Hematopoietic multipotent progenitor cell treated with erythropoietin and hydrocortisone succinate and interleukin-3 and kit ligand, for 4 days (in vitro differentiated cells): Measurements from ENCODE around the gene TMPRSS3.

Experiments used
- DNase-seq: peaks from one replicate; pipeline ENCODE4 v3.0.0-alpha.2; 2015

TMPRSS3 gene

DNA sequence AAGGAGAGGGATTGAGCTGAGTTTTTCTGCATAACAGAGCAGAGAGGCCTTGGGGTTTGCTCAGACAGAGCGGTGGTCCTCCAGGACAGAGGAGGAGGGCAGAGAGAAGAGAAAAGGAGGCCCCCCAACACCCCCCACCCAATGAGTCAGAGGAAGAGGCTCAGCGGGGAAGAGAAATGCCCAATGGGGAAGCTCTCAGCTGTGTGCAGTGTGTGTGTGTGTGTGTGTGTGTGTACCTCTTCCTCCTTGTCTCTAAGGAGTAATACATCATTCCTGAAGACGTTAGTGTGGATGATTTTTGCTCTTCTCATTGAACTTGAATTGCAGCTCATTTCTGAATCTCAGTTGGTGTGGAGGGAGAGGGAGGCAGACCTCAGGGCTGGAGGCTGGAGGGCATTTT is 8.7 kb downstream of the TMPRSS3 start:
- peak; percentile 40 for DNase-seq

DNA sequence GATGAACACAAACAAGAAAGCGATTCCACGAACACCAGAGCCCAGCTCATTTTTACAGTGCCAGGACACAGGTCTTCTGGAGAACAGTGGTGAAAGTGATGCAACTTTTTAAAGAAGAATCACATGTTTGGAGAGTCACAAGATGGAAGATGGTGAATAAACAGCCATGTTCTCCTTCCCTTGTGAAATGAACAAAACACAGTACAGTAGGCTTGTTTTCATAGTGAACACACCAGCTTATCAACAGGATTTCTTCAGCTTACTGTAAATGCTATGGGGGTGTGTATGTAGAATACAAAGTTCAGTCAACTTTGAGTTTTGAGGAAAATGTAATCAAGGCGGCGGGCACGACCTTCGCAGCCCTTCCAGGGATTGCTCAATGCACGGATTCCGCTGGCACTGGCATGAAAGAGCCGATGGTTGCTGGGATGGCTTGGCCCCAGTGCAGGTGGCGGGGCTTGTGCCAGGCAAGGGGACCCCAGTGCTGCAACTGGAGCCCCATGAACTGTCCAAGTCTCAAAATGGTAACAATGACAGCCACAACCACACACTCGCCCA is 9.7 kb downstream of the TMPRSS3 start:
- DNase-seq: no peak

DNA sequence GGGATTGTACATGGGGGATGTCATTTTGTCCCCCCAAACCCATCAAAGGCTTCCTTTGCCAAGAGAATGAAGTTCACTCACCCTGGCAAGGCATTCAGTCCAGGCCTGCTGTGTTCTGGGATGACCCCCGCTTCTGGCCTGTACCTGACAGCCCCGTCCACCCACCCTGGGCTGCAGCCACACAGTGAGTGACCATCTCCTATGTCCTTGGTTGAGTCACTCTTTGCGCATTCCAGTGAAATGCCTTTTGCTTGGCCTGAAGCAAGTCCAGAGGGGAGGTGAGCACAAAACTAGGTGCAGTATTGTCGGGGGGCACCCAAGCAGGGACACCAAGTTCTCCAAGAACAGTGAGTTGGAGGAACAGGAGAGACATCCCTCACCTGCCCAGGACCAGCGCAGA is 10.2 kb downstream of the TMPRSS3 start:
- no peak for DNase-seq

DNA sequence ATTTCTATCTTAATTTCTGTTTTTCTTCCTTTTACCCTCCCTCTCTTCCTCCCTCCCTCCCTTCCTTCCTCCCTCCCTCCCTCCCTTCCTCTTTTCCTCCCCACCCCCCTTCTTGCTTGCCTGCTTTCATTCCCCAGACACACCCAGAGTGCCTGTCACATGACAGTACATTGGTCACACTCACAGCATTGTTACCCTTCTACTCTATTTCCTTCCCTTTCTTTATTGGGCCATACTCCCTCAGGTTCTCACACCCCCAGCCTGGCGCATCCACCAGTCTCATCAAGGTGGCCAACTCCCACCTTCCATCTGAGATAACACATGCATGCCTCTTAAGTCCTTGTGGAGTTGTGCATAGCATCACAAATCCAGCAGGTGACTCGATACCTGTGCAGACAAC is 10.9 kb downstream of the TMPRSS3 start:
- peak; percentile 61 for DNase-seq

DNA sequence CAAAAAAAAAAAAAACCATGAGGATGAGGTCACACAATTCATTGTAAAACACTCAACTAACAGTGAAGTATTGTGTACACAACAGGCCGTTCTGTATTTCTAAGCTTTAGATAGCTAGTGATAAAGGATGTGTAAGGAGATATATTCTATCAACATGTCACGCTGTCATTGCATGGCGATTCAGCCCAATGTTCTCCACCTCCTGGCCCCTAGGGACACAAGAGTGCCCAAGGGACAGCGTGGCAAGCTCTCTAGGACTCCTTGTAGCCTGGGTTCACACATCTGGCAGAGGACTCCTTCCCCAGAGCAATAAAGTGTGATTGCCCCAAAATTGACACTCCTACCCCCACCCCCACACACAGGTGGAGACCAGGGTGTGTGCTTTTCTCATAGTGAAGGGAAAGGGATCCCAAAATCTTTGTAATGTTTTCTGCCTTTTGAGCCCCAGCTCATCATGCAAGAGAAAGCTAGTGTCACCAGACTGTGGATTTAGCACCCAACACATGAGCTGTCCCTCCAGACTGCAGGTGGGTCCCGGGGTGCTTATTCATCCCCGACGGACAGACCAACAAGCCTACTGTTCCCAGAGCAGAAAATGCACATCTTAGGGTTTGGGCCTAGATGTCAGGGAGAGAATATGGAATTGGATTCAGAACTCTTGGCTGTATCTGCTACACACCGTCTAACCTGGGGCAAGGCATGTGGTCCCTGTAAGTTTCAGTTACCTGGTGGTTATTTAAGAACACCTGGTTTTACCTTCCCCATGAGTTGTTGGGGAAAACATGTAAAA is 11.5 kb downstream of the TMPRSS3 start:
- peak; percentile 39 for DNase-seq

DNA sequence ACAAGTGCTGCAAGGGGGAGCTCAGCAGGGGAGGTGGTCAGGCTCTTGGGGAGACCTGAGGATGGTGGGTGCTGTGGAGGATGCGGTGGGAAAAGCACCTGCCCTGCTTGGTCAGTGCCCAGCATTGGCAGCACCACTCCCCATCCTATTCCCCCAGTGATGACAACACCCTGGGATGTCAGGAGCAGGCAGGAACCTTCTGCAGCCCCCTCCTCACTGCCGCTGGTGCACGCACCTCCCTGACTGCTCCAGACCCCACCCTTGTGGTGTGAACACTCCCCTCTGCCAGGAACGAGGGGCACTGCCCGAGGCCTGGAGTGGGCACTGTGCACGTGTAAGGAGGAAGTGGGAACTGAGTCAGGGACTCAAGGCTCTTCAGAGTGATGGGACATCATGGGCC is 12.5 kb downstream of the TMPRSS3 start:
- no peak for DNase-seq

DNA sequence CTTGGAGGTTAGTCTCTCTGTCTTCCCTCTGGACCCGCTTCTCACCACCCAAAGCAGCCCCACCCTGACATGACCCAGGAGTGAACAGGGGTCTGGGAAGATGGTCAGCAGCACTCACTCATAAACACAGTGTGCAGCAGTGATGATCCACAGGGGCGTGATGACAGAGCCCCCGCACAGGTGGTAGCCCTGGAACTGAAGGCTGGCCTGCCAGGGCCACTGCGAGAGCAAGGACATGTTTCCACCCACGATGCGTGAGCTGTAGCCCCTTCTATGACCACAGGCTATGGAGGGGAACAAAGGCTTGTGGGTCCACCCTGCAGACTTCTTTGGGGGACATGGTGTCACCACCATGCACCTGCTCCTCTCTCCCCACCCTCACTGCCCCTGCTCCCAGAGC is 12.9 kb downstream of the TMPRSS3 start:
- DNase-seq: no peak

DNA sequence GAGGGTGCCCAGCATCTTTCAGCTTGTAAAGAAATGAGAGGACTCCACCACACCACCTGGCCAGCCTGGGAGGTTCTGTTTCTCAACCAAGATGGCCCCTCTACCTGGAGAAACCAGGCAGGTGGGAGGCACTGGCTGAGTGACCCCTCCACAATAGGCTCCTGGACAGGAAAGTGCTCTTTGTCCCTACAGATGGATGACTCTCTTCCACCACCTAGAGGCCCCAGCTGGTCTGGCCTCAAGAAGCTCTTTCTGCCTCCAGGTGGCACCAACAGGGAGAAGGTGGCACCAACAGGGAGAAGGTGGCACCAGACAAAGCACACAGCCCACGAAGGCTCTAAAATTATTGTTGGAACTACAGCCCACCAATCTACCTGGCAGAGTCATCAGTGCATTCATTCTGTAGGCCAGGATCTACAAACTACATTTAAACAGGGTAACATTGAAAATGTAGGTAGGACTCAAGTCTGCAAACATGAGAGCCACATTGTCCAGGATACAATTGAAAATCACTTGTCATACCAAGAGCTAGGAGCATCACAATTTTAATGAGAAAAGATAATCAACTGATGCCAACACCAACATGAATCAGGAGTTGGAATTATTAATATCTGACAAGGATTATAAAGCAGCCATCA is 14.4 kb downstream of the TMPRSS3 start:
- peak; percentile 74 for DNase-seq

DNA sequence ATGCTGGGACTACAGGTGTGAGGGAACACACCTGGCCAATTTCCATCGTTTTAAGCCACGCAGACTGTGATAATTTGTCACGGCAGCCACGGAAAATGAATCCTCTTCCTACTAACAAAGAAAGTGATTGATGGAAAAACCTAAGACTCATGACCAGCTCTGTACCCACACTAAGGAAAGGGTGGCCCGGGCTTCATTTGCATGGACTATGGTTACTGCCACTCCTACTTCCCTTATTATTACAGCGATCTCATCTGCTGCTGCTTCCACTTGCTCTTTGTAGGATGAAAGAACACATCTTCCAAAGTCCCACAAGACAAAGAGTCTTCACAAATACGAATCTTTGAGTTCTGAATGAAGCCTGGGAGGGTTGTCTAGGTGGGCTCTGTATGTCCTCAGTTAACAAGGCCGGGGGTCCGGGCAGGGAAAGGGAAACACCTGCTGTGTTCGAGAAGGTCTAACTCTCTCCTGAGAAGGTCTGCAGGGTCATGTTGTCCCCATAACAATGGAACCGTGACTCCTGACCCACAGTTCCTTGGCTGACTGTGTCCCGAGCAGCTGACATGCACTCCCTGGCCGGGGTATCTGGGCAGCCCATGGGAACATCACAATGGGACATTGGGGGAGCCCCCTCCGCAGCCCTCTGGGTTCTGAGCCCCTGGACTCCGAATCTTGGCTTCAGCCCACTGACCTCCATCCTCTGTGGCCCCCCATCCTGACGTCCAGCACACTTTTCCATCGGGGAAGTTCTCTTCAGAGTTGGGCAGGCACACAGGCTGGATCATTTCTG is 16.2 kb downstream of the TMPRSS3 start:
- peak; percentile 21 for DNase-seq

DNA sequence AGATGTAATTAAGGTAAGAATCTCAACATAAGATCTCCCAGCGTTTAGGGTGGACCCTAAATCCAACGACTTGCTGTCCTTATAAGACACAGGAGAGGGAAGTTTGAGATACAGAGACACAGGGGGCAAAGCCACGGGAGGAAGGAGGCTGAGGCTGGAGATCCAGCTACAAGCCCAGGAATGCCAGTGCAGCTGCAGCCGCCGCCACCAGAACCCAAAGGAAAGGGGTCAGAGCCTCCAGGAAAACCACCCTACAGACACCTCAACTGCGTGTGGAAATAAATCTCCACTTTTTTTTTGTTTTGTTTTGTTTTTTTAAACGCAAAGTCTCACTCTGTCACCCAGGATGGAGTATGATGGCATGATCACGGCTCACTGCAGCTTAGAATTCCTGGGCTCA is 17.4 kb downstream of the TMPRSS3 start:
- no peak for DNase-seq

DNA sequence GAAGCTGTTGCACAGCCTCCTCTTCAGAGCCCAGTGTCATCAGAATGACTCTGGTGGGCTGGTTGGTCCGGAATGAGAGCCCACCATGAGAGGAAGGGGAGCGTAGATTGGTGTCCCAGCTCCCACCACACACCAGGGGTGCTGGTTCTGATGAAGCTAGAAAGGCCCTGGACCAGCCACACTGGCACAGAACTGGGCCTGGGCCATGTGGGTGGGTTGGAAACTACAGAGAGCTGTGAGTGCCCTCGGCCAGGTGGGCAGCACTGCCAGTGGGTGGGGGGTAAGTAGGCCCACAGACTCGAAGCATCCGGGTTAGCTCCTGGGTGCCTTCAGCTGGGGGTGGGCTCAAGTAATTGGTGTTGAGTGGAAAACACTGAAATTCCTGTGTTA is 17.9 kb downstream of the TMPRSS3 start:
- no peak for DNase-seq

DNA sequence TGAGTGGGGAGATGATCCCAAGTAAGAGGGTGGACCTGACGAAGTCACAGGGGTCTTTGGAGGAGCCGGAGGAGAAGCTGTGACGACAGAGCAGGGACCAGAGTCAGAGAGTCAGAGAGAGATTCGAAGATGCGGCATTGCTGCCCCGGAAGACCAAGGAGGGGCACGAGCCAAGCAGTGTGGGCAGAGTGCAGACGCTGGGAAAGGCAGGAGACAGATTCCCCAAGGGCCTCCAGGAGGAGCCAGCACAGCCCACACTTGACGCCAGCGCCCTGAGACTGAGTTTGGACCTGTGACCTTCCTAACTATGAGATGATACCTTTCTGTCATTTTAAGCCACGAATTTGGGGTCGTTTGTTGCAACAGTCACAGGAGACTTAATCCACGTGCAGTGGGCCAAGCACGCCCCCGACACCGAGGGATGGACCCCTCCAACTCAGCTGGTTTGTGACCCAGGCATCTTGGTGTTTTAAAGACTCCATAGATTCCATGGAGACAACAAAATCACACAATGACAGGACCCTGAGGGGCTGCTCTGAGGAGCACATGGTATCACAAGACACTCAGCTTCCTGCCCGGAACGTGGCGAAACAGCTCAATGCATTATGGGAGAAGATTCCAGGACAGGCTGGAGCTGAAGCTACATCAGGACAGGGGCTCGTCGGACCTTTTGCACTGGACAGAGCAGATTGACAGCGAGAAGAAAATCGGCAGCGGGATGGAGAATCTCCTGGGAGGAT is 18.5 kb downstream of the TMPRSS3 start:
- no peak for DNase-seq

DNA sequence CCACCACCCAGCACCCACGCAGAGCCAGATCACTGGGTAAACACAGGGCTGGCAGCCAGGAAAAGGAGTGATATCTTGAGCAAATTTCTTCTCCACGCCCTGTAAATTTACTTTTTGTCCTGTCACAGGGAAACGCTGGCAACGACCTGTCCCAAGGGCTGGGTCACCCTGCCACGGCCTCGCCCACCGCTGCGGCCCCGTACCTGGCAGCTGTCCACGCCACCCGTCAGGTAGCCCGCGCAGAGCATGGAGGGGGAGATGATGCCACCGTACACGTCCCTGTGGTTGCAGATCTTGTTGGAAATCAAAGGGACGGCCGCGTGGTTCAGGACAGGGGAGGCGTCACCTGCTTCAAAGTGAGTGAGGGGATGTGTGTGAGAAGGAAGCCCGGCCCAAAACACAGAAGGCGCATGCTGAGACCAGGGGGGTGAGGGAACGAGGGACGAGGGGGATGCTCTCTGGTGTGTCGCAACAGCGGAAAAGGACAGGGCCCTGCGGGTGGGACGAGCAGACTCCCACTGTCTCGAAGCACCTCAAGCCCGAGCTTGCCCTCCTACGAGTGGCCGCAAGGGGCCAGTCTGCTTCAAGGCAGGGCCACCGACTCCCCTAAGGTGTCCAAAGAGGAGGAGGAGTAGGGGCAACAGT is 19.4 kb downstream of the TMPRSS3 start:
- DNase-seq: no peak

DNA sequence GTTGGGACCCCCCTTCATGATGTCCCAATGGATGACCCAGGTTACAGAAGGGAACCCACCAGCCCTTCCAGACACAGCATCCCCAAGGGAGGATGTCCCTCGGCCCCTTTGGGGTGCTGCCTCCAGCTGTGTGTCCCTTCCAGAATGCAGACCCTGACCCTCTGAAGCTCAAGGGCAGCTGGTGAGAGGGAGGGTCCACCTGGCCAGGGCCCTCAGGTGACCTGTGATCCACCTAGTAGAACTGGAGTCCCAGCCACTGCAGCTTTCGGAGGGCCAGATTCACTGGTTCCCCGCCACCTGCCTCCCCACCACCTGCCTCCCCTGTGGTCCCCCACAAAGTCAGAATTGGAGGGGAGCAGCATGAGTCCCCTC is 19.9 kb downstream of the TMPRSS3 start:
- no peak for DNase-seq

DNA sequence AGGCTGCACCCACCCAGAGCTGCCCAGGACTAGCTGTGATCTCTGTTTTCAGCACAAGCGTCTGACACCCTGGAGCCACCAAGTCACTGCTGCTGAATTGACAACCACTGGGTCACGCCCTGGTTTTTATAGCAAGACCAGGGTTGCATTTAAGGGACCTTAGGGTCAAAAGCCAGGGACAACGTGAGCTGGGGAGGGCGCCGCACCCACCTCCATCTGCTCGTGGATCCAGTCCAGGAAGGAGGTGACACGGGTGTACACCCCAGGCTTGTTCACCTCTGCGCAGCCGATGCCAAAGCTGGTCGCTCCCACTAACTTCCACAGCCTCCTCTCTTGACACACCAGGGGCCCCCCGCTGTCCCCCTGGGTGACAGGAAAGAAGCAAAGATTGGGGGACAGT is 20.3 kb downstream of the TMPRSS3 start:
- DNase-seq: no peak

DNA sequence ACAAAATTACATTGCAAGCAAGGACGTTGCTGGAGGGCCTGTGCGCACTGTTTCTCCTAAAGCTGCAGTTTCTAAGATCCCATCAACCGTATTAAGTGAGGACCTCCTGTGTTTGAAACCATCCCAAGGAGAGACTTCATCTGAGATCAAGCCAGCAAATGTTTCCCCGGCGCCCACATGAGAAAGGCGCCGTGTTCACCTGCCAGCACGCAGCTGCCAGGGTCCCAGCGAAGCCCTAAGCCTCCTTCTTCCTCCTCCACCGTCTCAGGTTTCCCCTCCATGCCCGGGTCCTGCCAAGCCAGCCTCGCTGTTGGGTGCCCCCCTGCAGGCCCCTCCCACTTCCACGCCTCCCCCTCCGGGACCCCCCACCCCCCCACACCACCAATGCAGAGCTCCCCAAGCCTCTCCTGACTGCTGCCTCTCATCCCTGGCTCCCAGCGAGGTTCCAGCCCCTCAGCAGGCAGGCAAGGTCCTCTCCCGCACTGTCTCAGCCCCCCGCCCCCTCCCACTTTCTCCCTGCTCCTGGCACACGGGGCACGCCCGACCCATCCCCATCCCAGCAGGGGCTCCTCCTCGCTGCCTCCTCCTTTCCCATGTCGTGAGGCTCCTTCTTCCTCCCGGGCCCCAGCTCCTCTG is 20.9 kb downstream of the TMPRSS3 start:
- DNase-seq: no peak

DNA sequence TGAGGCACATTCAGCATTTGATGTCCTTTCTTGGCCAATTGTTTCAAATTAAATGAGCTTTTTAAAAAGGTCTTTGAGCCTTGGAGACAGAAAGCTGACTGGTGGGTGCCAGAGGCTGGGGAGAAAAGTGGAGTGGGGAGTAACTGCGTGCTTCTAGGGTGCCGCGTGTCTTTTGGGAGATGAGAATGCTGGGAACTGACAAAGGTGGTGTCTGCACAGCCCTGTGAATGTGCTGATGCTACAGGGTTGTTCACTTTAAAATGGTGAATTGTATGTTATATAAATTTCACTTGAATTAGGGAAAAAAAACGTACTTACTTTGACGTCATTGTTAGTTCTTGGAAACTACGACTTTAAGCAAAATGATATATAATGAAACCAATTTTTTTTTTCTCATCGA is 21.4 kb downstream of the TMPRSS3 start:
- DNase-seq: no peak

DNA sequence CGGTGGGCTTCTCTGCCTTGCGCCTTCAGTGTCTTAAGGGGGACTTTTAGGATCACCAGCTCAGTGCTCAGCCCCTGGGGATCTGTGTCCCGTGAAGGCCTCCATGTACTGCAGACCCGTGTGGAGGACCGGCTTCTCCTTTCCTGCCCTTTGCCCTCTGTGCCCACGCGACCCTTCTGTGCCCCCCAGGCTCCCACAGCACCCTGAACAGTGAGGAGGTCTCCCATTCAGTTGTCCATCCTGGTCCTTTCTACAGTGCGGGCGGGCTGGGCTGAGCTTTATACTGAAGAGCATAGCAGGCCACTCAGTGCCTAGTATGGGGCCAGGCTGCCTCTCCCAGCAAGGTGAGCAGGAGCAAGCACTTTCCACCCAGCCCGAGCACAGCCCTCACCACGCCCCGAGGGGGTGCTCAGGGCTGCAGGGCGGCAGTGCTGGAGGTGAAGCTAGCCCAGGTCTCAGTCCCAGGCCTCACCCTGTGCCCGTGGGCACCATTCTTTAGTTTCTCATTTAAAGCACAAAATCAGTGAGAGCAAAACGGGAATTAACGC is 21.9 kb downstream of the TMPRSS3 start:
- no peak for DNase-seq

DNA sequence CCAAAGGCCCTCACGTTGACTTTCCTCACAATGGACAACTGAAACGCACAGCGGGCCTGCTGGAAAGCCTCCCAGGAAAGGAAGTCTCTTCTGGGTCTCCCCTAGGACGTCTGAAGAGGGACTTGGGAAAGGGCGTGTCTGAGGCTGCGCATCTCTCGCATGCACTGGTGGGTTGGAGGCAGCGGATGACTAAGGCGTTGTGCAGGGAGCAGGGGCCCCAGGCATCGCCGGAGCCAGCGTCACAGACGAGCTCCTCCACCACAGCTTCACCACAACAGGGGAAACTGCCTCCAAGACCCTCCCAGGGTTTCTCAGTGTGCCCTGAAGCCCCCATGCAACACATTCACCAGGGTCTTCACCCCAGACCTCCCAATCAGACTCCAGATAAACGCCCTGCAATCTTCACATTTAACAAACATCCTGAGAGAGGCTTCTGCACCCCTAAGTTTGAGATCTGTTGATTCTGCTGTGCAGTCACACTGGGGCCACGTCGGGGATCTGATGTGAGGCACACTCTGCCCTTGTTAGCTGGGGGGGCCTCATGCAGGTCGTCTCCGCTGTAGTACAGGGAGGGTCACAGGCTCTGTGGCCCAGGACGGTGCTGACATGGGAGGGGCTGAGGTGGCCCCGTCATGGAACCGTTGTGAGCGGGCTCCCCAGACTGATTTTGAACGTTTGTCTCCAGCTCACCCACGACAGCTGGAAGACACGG is 22.5 kb downstream of the TMPRSS3 start:
- no peak for DNase-seq

DNA sequence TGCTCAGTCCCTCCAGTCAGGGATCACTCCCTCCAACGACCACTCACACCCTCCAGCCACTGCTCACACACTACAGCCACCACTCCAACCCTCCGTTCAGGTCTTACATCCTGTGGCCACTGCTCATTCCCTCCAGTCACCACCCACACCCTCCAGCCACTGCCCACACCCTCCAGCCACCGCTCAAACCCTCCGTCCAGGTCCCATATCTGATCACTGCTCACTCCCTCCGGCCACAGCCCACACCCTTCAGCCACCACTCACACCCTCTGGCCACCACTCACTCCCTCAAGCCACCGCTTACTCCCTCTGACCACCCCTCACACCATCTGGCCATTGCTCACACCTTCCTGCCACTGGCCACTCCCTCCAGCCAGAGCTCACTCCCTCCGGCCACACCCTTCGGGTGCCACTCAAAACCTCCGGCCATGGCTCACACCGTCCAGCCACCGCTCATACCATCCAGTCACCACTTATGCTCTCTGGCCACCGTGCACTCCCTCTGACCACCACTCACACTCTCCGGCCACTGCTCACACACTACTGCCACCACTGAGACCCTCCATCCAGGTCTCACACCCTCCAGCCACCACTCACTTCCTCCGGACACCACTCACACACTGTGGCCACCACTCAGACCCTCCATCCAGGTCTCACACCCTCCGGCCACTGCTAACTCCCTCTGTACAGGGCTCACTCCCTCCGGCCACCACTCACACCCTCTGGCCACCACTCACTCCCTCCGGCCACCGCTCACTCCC is 24.8 kb downstream of the TMPRSS3 start:
- no peak for DNase-seq
